Erythroblast (primary cell): Measurements from ENCODE around the gene NKAIN2.

Experiments
- GATA1 ChIP-seq: IDR thresholded peaks from 2 replicates; pipeline ENCODE4 v1.6.1; 2011; ENCODE audit warnings: low read depth, mild to moderate bottlenecking, control low read depth, low read length, moderate library complexity
- POLR2A ChIP-seq: IDR thresholded peaks from 2 replicates; pipeline ENCODE4 v1.6.1; 2011; ENCODE audit warnings: mild to moderate bottlenecking, low read length

DNA sequence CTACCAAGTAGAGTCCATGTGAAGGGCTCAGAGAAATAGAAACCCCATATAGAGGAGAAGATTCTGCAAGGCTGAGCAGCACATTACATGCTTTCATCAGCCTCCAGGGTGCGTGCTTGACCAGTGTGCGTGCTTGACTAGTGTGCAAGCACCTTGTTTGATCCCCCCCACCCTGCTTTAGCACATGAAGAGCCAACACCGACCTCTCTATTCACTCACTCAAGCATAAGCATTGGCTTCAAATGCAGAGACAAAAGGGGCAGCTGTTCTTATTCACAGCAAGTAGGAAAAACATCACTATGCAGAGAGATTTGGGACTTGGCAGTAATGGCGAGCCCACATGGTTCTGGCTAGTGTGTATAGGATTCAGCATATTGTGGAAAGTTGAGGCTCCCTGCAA is 879.8 kb downstream of the NKAIN2 start:
- TF ChIP-seq POLR2A (no peak), GATA1 (no peak)
